ENCODE measurements around the gene DMRTC2.

The DMRTC2 gene

GRCh38 chr19:41892173-41892902, 47.5 kb downstream of the DMRTC2 start:
- TF ChIP-seq CTCF (IDR thresholded peaks at IDR 0.05): no peak
- TF ChIP-seq ZFX (IDR thresholded peaks at IDR 0.05; ENCODE audit: borderline replicate concordance): no peak
- no peak overlapping the region for H3K27ac ChIP-seq

GRCh38 chr19:41893899-41894298, 49.1 kb downstream of the DMRTC2 start:
- TF ChIP-seq ZFX (IDR thresholded peaks at IDR 0.05; ENCODE audit: borderline replicate concordance) (no peak), CTCF (IDR thresholded peaks at IDR 0.05) (no peak)
- H3K27ac ChIP-seq: no peak overlapping the region

GRCh38 chr19:41894350-41894749, 49.5 kb downstream of the DMRTC2 start:
- H3K27ac ChIP-seq: no peak overlapping the region

GRCh38 chr19:41895745-41896580, 51.1 kb downstream of the DMRTC2 start:
- H3K27ac ChIP-seq: no peak overlapping the region
- TF ChIP-seq ZFX (IDR thresholded peaks at IDR 0.05; ENCODE audit: borderline replicate concordance) (no peak), CTCF (IDR thresholded peaks at IDR 0.05) (peak; percentile 27; the same call in 1 of the 2 replicates)

More at GRCh38 chr19:41894350-41894749, 49.5 kb downstream of the DMRTC2 start:
- TF ChIP-seq ZFX (IDR thresholded peaks at IDR 0.05; ENCODE audit: borderline replicate concordance) (no peak), CTCF (IDR thresholded peaks at IDR 0.05) (no peak)

GRCh38 chr19:41896581-41896942, 51.7 kb downstream of the DMRTC2 start:
- no peak overlapping the region for H3K27ac ChIP-seq
- TF ChIP-seq ZFX (IDR thresholded peaks at IDR 0.05; ENCODE audit: borderline replicate concordance): no peak
- TF ChIP-seq CTCF (IDR thresholded peaks at IDR 0.05): no peak

- no peak overlapping the region for H3K27ac ChIP-seq
- TF ChIP-seq CTCF (IDR thresholded peaks at IDR 0.05) (no peak), ZFX (IDR thresholded peaks at IDR 0.05; ENCODE audit: borderline replicate concordance) (no peak)
Observed at GRCh38 chr19:41897181-41897580, 52.3 kb downstream of the DMRTC2 start.

- no peak for TF ChIP-seq ZFX (IDR thresholded peaks at IDR 0.05; ENCODE audit: borderline replicate concordance)
- TF ChIP-seq CTCF (IDR thresholded peaks at IDR 0.05): no peak
- H3K27ac ChIP-seq: no peak overlapping the region
Observed at GRCh38 chr19:41897820-41898219, 53.0 kb downstream of the DMRTC2 start.

Data from 22Rv1 (cell line).